ENCODE measurements around the gene MAST2.

The MAST2 gene

GRCh38 chr1:45968941-45969666, 165.7 kb downstream of the MAST2 start:
- H3K18ac ChIP-seq (ENCODE audit: low read length): no peak overlapping the region
- H3K79me1 ChIP-seq (ENCODE audit: low read depth, low read length): peaks cover 1% of the 10 kb centered on the region
- no peak overlapping the region for H2BK120ac ChIP-seq (ENCODE audit: low read depth, low read length)
- DNase-seq (ENCODE audit: low spot score): no peak
- H3K14ac ChIP-seq (ENCODE audit: low read length): no peak overlapping the region
- H3K4me2 ChIP-seq (ENCODE audit: insufficient read depth, low read length, poor library complexity, severe bottlenecking): no peak overlapping the region
- peaks cover 9 to 27% of the 10 kb centered on the region in 2 donors for H3K9me3 ChIP-seq (replicated peaks in 1 of 2; ENCODE audit: control insufficient read depth in 2 of 2, insufficient read depth in 1 of 2, low read depth in 1 of 2, low read length in 2 of 2)
- no peak overlapping the region for H2AFZ ChIP-seq (ENCODE audit: low read length)
- H3K27me3 ChIP-seq (ENCODE audit: control insufficient read depth in 3 of 3, insufficient read depth in 3 of 3, low read depth in 1 of 3, low read length in 3 of 3): peaks cover 0 to 3% (median 0%) of the 10 kb centered on the region in 3 experiments
- no peak overlapping the region for H3K23ac ChIP-seq (ENCODE audit: low read depth, low read length, poor library complexity)
- H3K36me3 ChIP-seq (replicated peaks in 1 of 2; ENCODE audit: control insufficient read depth in 2 of 2, insufficient read depth in 2 of 2, low read length in 2 of 2): peaks cover 10 to 22% of the 10 kb centered on the region in 2 donors
- no peak overlapping the region for H2BK15ac ChIP-seq (ENCODE audit: low read length)
- no peaks in the 10 kb centered on the region for H3K4me1 ChIP-seq (ENCODE audit: control insufficient read depth in 2 of 2, insufficient read depth in 1 of 2, low read depth in 1 of 2, low read length in 2 of 2)
- H4K8ac ChIP-seq (ENCODE audit: low read depth, low read length): no peak overlapping the region
- no peak overlapping the region for H2BK5ac ChIP-seq (ENCODE audit: low read length)
- H3K4ac ChIP-seq (ENCODE audit: low read length): no peak overlapping the region
- H3K9ac ChIP-seq (ENCODE audit: low read depth, low read length, poor library complexity): no peak overlapping the region
- H3K27ac ChIP-seq (replicated peaks; ENCODE audit: low read length): no peak overlapping the region
- no peak overlapping the region for H2BK12ac ChIP-seq (ENCODE audit: low read length)
- H4K91ac ChIP-seq (ENCODE audit: low read depth, low read length, poor library complexity): no peak overlapping the region
- no peak overlapping the region for H2AK5ac ChIP-seq (ENCODE audit: low read depth, low read length)
- 100% methylated on average over 1 of the region's 9 CpGs; no CpG with 5 or more reads in 1 of the 2 donors for WGBS, 2 donors (ENCODE audit: extremely low coverage in 2 of 2, insufficient read length in 2 of 2, insufficient replicate concordance in 1 of 2)
- H3K4me3 ChIP-seq (ENCODE audit: low read length in 2 of 2): no peak overlapping the region

DNA sequence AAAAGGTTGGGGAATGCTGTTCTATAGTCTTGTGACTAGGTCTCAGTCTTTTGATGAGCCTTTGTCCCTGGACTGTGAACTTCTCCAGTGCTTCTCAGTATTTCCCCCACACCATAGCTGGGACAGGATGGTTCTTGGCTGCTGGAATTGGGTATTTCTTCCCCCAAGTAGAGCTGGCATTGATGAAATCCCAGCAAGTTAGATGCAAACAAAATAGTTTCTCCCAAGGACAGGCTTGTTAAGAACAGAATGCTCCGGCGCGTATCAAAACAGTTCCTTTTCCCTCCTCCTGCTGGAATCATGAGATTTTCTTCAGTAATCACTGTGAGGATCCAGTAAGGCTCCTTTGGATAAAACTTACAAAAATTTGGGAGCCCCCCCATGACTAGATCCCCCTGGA, 166.5 kb downstream of the MAST2 start:
- Histone ChIP-seq H3K18ac (ENCODE audit: low read length) (no peak overlapping the region), H3K36me3 (replicated peaks in 1 of 2; ENCODE audit: control insufficient read depth in 2 of 2, insufficient read depth in 2 of 2, low read length in 2 of 2) (peaks cover 10 to 23% of the 10 kb centered on the region in 2 donors), H2AFZ (ENCODE audit: low read length) (no peak overlapping the region), H2BK120ac (ENCODE audit: low read depth, low read length) (no peak overlapping the region), H3K27me3 (ENCODE audit: control insufficient read depth in 3 of 3, insufficient read depth in 3 of 3, low read depth in 1 of 3, low read length in 3 of 3) (peaks cover 0 to 3% (median 0%) of the 10 kb centered on the region in 3 experiments), H3K4me2 (ENCODE audit: insufficient read depth, low read length, poor library complexity, severe bottlenecking) (no peak overlapping the region), H2BK12ac (ENCODE audit: low read length) (no peak overlapping the region), H3K4me1 (ENCODE audit: control insufficient read depth in 2 of 2, insufficient read depth in 1 of 2, low read depth in 1 of 2, low read length in 2 of 2) (no peaks in the 10 kb centered on the region), H2BK5ac (ENCODE audit: low read length) (no peak overlapping the region), H3K27ac (replicated peaks; ENCODE audit: low read length) (no peak overlapping the region), H3K4ac (ENCODE audit: low read length) (no peak overlapping the region), H2AK5ac (ENCODE audit: low read depth, low read length) (no peak overlapping the region), H3K9ac (ENCODE audit: low read depth, low read length, poor library complexity) (no peak overlapping the region), H3K23ac (ENCODE audit: low read depth, low read length, poor library complexity) (no peak overlapping the region), H3K4me3 (ENCODE audit: low read length in 2 of 2) (no peak overlapping the region), H2BK15ac (ENCODE audit: low read length) (no peak overlapping the region), H4K91ac (ENCODE audit: low read depth, low read length, poor library complexity) (no peak overlapping the region), H3K14ac (ENCODE audit: low read length) (no peak overlapping the region), H4K8ac (ENCODE audit: low read depth, low read length) (no peak overlapping the region), H3K79me1 (ENCODE audit: low read depth, low read length) (peaks cover 1% of the 10 kb centered on the region), H3K9me3 (replicated peaks in 1 of 2; ENCODE audit: control insufficient read depth in 2 of 2, insufficient read depth in 1 of 2, low read depth in 1 of 2, low read length in 2 of 2) (peaks cover 9 to 27% of the 10 kb centered on the region in 2 donors)
- no CpG with 5 or more reads among the region's 3 CpGs for WGBS, 2 donors (ENCODE audit: extremely low coverage in 2 of 2, insufficient read length in 2 of 2, insufficient replicate concordance in 1 of 2)
- DNase-seq (ENCODE audit: low spot score): no peak

GRCh38 chr1:45971335-45971734, 167.9 kb downstream of the MAST2 start:
- H4K8ac ChIP-seq (ENCODE audit: low read depth, low read length): no peak overlapping the region
- no peak overlapping the region for H2AK5ac ChIP-seq (ENCODE audit: low read depth, low read length)
- no peak overlapping the region for H3K14ac ChIP-seq (ENCODE audit: low read length)
- no peak overlapping the region for H2BK12ac ChIP-seq (ENCODE audit: low read length)
- H3K9me3 ChIP-seq (replicated peaks in 1 of 2; ENCODE audit: control insufficient read depth in 2 of 2, insufficient read depth in 1 of 2, low read depth in 1 of 2, low read length in 2 of 2): peaks cover 9 to 27% of the 10 kb centered on the region in 2 donors
- no peak overlapping the region for H3K18ac ChIP-seq (ENCODE audit: low read length)
- no peak overlapping the region for H3K4ac ChIP-seq (ENCODE audit: low read length)
- H3K9ac ChIP-seq (ENCODE audit: low read depth, low read length, poor library complexity): no peak overlapping the region
- no peak overlapping the region for H3K27ac ChIP-seq (replicated peaks; ENCODE audit: low read length)
- H4K91ac ChIP-seq (ENCODE audit: low read depth, low read length, poor library complexity): no peak overlapping the region
- H3K4me1 ChIP-seq (ENCODE audit: control insufficient read depth in 2 of 2, insufficient read depth in 1 of 2, low read depth in 1 of 2, low read length in 2 of 2): no peaks in the 10 kb centered on the region
- H3K36me3 ChIP-seq (replicated peaks in 1 of 2; ENCODE audit: control insufficient read depth in 2 of 2, insufficient read depth in 2 of 2, low read length in 2 of 2): peaks cover 10 to 26% of the 10 kb centered on the region in 2 donors
- H2BK15ac ChIP-seq (ENCODE audit: low read length): no peak overlapping the region
- H3K4me3 ChIP-seq (ENCODE audit: low read length in 2 of 2): no peak overlapping the region
- no peak overlapping the region for H2BK120ac ChIP-seq (ENCODE audit: low read depth, low read length)
- no peak overlapping the region for H3K4me2 ChIP-seq (ENCODE audit: insufficient read depth, low read length, poor library complexity, severe bottlenecking)
- peaks cover 1% of the 10 kb centered on the region for H3K79me1 ChIP-seq (ENCODE audit: low read depth, low read length)
- no peak overlapping the region for H2BK5ac ChIP-seq (ENCODE audit: low read length)
- no peak for DNase-seq (ENCODE audit: low spot score)
- H2AFZ ChIP-seq (ENCODE audit: low read length): no peak overlapping the region
- no CpG with 5 or more reads among the region's 3 CpGs for WGBS, 2 donors (ENCODE audit: extremely low coverage in 2 of 2, insufficient read length in 2 of 2, insufficient replicate concordance in 1 of 2)
- H3K23ac ChIP-seq (ENCODE audit: low read depth, low read length, poor library complexity): no peak overlapping the region
- H3K27me3 ChIP-seq (ENCODE audit: control insufficient read depth in 3 of 3, insufficient read depth in 3 of 3, low read depth in 1 of 3, low read length in 3 of 3): peaks cover 0 to 3% (median 0%) of the 10 kb centered on the region in 3 experiments

GRCh38 chr1:45971922-45972531, 168.6 kb downstream of the MAST2 start:
- Histone ChIP-seq H2BK12ac (ENCODE audit: low read length) (no peak overlapping the region), H2AK5ac (ENCODE audit: low read depth, low read length) (no peak overlapping the region), H3K36me3 (replicated peaks in 1 of 2; ENCODE audit: control insufficient read depth in 2 of 2, insufficient read depth in 2 of 2, low read length in 2 of 2) (peaks cover 10 to 26% of the 10 kb centered on the region in 2 donors), H3K23ac (ENCODE audit: low read depth, low read length, poor library complexity) (no peak overlapping the region), H2BK120ac (ENCODE audit: low read depth, low read length) (no peak overlapping the region), H3K4me3 (ENCODE audit: low read length in 2 of 2) (peak overlapping the region in 1 of 2 donors; percentile 59), H3K9ac (ENCODE audit: low read depth, low read length, poor library complexity) (peak overlapping the region; percentile 30), H4K91ac (ENCODE audit: low read depth, low read length, poor library complexity) (no peak overlapping the region), H3K27me3 (ENCODE audit: control insufficient read depth in 3 of 3, insufficient read depth in 3 of 3, low read depth in 1 of 3, low read length in 3 of 3) (peaks cover 0 to 3% (median 0%) of the 10 kb centered on the region in 3 experiments), H2AFZ (ENCODE audit: low read length) (no peak overlapping the region), H3K18ac (ENCODE audit: low read length) (no peak overlapping the region), H3K4me1 (ENCODE audit: control insufficient read depth in 2 of 2, insufficient read depth in 1 of 2, low read depth in 1 of 2, low read length in 2 of 2) (no peaks in the 10 kb centered on the region), H3K14ac (ENCODE audit: low read length) (no peak overlapping the region), H3K9me3 (replicated peaks in 1 of 2; ENCODE audit: control insufficient read depth in 2 of 2, insufficient read depth in 1 of 2, low read depth in 1 of 2, low read length in 2 of 2) (peaks cover 9 to 27% of the 10 kb centered on the region in 2 donors), H4K8ac (ENCODE audit: low read depth, low read length) (no peak overlapping the region), H3K4me2 (ENCODE audit: insufficient read depth, low read length, poor library complexity, severe bottlenecking) (no peak overlapping the region), H3K27ac (replicated peaks; ENCODE audit: low read length) (no peak overlapping the region), H2BK15ac (ENCODE audit: low read length) (no peak overlapping the region), H2BK5ac (ENCODE audit: low read length) (no peak overlapping the region), H3K4ac (ENCODE audit: low read length) (no peak overlapping the region), H3K79me1 (ENCODE audit: low read depth, low read length) (peaks cover 1% of the 10 kb centered on the region)
- no peak for DNase-seq (ENCODE audit: low spot score)
- WGBS, 2 donors (ENCODE audit: extremely low coverage in 2 of 2, insufficient read length in 2 of 2, insufficient replicate concordance in 1 of 2): no CpG with 5 or more reads among the region's 5 CpGs
